ENCODE measurements around the gene G6PC1.

The G6PC1 gene

GRCh38 chr17:42929497-42929844, 28.9 kb downstream of the G6PC1 start:
- no peak for DNase-seq (ENCODE audit: extremely low read depth in 1 of 2, low read depth in 1 of 2)

GRCh38 chr17:42937712-42938596, 37.4 kb downstream of the G6PC1 start:
- peak in 1 of 2 donors; percentile 0 for DNase-seq (ENCODE audit: extremely low read depth in 1 of 2, low read depth in 1 of 2)

- no peak for DNase-seq (ENCODE audit: extremely low read depth in 1 of 2, low read depth in 1 of 2)
Measured at GRCh38 chr17:42944211-42944610, 43.6 kb downstream of the G6PC1 start.

GRCh38 chr17:42946812-42947211, 46.2 kb downstream of the G6PC1 start:
- no peak for DNase-seq (ENCODE audit: extremely low read depth in 1 of 2, low read depth in 1 of 2)

- no peak for DNase-seq (ENCODE audit: extremely low read depth in 1 of 2, low read depth in 1 of 2)
Measured at GRCh38 chr17:42950044-42950783, 49.6 kb downstream of the G6PC1 start.
